ENCODE measurements around the gene NIM1K.
"Not testable (repeated sequence)": the region's sequence is repeated elsewhere in the genome, so short reads cannot be mapped to it uniquely, and the experiment has no call there.

DNA sequence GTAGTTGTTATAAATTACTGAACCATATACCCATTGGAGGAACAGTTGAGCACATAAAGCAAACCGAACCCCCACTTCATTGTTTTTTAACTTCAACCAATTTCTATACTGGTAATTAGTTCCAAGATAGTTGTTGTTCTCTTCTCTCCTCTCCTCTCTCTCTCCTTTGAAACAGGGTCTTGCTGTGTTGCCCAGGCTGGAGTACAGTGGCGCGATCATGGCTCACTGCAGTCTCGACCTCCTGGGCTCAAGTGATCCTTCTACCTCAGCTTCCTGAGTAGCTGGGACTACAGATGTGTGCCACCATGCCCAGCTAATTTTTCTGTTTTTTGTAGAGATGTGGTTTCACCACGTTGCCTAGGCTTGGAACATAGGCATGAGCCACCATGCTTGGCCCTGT is 27.2 kb upstream of the NIM1K start:
- not testable (repeated sequence) for TF ChIP-seq POLR2A (IDR thresholded peaks at IDR 0.05)
- TF ChIP-seq, protein P1, sequence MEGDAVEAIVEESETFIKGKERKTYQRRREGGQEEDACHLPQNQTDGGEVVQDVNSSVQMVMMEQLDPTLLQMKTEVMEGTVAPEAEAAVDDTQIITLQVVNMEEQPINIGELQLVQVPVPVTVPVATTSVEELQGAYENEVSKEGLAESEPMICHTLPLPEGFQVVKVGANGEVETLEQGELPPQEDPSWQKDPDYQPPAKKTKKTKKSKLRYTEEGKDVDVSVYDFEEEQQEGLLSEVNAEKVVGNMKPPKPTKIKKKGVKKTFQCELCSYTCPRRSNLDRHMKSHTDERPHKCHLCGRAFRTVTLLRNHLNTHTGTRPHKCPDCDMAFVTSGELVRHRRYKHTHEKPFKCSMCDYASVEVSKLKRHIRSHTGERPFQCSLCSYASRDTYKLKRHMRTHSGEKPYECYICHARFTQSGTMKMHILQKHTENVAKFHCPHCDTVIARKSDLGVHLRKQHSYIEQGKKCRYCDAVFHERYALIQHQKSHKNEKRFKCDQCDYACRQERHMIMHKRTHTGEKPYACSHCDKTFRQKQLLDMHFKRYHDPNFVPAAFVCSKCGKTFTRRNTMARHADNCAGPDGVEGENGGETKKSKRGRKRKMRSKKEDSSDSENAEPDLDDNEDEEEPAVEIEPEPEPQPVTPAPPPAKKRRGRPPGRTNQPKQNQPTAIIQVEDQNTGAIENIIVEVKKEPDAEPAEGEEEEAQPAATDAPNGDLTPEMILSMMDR (IDR thresholded peaks at IDR 0.05): not testable (repeated sequence)
